ENCODE data around the gene MORN2. TPM values are rescaled to one million over a fixed set of nuclear protein-coding genes. Genes with fewer than 3 reads are reported as not detected.

MORN2 gene
- total and polyA plus RNA-seq, 2 of the 13 experiments (the other 11 are each of a cell fraction or from before 2014, with no cell fraction given), result 7.0 to 28.0 TPM

GRCh38 chr2:38875576-38876367 is at the start of gene MORN2, which contains the start of gene DHX57 (continued):
- TF ChIP-seq, protein P1, sequence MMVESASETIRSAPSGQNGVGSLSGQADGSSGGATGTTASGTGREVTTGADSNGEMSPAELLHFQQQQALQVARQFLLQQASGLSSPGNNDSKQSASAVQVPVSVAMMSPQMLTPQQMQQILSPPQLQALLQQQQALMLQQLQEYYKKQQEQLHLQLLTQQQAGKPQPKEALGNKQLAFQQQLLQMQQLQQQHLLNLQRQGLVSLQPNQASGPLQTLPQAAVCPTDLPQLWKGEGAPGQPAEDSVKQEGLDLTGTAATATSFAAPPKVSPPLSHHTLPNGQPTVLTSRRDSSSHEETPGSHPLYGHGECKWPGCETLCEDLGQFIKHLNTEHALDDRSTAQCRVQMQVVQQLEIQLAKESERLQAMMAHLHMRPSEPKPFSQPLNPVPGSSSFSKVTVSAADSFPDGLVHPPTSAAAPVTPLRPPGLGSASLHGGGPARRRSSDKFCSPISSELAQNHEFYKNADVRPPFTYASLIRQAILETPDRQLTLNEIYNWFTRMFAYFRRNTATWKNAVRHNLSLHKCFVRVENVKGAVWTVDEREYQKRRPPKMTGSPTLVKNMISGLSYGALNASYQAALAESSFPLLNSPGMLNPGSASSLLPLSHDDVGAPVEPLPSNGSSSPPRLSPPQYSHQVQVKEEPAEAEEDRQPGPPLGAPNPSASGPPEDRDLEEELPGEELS (CRISPR knock-in tag; IDR thresholded peaks at IDR 0.05), result peak; percentile 60
- TF ChIP-seq ZNF333 (CRISPR knock-in tag; IDR thresholded peaks at IDR 0.05; ENCODE audit: borderline replicate concordance) (no peak), ZBTB44 (CRISPR knock-in tag; IDR thresholded peaks at IDR 0.05) (no peak), ZFP37 (CRISPR knock-in tag; IDR thresholded peaks at IDR 0.05; ENCODE audit: borderline replicate concordance) (peak; percentile 31; the same call in 1 of the 2 replicates), SMC3 (IDR thresholded peaks at IDR 0.05; ENCODE audit: low read length) (no peak; the same call in 1 of the 2 replicates), ZNF432 (CRISPR knock-in tag; IDR thresholded peaks at IDR 0.05; ENCODE audit: borderline replicate concordance) (no peak), ZNF776 (CRISPR knock-in tag; IDR thresholded peaks at IDR 0.05) (peak; percentile 71; the same call in 1 of the 2 replicates), HES4 (CRISPR knock-in tag; IDR thresholded peaks at IDR 0.05; ENCODE audit: borderline replicate concordance) (no peak), PCBP2 (optimal IDR thresholded peaks at IDR 0.05; ENCODE audit: low read depth, low read length, poor library complexity, severe bottlenecking) (no peak), RFX1 (IDR thresholded peaks at IDR 0.05) (peak; percentile 95), KDM5A (IDR thresholded peaks at IDR 0.05; ENCODE audit: borderline replicate concordance, low read length) (peak; percentile 76), MATR3 (CRISPR knock-in tag; IDR thresholded peaks at IDR 0.05) (0 out of 2 replicates have a peak, but pooled peaks have one; percentile 85)
- TF ChIP-seq, protein P2, sequence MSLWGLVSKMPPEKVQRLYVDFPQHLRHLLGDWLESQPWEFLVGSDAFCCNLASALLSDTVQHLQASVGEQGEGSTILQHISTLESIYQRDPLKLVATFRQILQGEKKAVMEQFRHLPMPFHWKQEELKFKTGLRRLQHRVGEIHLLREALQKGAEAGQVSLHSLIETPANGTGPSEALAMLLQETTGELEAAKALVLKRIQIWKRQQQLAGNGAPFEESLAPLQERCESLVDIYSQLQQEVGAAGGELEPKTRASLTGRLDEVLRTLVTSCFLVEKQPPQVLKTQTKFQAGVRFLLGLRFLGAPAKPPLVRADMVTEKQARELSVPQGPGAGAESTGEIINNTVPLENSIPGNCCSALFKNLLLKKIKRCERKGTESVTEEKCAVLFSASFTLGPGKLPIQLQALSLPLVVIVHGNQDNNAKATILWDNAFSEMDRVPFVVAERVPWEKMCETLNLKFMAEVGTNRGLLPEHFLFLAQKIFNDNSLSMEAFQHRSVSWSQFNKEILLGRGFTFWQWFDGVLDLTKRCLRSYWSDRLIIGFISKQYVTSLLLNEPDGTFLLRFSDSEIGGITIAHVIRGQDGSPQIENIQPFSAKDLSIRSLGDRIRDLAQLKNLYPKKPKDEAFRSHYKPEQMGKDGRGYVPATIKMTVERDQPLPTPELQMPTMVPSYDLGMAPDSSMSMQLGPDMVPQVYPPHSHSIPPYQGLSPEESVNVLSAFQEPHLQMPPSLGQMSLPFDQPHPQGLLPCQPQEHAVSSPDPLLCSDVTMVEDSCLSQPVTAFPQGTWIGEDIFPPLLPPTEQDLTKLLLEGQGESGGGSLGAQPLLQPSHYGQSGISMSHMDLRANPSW (CRISPR knock-in tag; IDR thresholded peaks at IDR 0.05; ENCODE audit: borderline replicate concordance), result peak; percentile 76; the same call in 1 of the 2 replicates
- TF ChIP-seq, protein P3, sequence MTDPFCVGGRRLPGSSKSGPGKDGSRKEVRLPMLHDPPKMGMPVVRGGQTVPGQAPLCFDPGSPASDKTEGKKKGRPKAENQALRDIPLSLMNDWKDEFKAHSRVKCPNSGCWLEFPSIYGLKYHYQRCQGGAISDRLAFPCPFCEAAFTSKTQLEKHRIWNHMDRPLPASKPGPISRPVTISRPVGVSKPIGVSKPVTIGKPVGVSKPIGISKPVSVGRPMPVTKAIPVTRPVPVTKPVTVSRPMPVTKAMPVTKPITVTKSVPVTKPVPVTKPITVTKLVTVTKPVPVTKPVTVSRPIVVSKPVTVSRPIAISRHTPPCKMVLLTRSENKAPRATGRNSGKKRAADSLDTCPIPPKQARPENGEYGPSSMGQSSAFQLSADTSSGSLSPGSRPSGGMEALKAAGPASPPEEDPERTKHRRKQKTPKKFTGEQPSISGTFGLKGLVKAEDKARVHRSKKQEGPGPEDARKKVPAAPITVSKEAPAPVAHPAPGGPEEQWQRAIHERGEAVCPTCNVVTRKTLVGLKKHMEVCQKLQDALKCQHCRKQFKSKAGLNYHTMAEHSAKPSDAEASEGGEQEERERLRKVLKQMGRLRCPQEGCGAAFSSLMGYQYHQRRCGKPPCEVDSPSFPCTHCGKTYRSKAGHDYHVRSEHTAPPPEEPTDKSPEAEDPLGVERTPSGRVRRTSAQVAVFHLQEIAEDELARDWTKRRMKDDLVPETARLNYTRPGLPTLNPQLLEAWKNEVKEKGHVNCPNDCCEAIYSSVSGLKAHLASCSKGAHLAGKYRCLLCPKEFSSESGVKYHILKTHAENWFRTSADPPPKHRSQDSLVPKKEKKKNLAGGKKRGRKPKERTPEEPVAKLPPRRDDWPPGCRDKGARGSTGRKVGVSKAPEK (CRISPR knock-in tag; IDR thresholded peaks at IDR 0.05; ENCODE audit: borderline replicate concordance), result no peak; the same call in 1 of the 2 replicates
